MM.1S (cell line): ENCODE results near the gene PRSS33.

Source experiments
- EZH2 ChIP-seq: fragments of 300-600 bp; sonication (generic); optimal IDR thresholded peaks from 2 replicates; pipeline ENCODE3; 2017; ENCODE audit warnings: low read depth, mild to moderate bottlenecking, antibody characterized with exemption, low read length, mixed read lengths
- TF ChIP-seq, protein P1 (sequence below): fragments of 300-600 bp; sonication (generic); IDR thresholded peaks from 2 replicates; pipeline ENCODE4 v1.5.1; 2016; ENCODE audit warnings: antibody characterized with exemption, low read length, mixed read lengths

DNA sequence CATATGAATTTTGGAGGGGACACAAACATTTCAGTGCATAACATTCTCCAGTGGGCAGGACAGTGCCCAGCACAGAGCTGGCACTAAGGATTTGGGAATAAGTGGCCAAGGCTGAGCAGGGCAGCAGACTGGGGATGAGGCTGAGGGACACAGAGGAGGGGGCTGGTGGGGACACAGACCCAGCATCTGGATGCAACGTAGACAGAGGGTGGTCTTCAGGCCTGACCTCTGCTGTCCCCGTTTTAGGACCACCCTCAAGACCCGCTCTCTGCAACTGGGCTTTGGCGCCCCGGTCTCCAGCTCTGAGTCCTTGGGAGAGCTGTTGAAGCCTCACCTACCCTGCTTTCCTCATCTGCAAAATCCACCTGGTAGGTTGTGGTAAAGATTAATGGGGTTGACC, 3.3 kb upstream of the PRSS33 start:
- TF ChIP-seq, protein P1, sequence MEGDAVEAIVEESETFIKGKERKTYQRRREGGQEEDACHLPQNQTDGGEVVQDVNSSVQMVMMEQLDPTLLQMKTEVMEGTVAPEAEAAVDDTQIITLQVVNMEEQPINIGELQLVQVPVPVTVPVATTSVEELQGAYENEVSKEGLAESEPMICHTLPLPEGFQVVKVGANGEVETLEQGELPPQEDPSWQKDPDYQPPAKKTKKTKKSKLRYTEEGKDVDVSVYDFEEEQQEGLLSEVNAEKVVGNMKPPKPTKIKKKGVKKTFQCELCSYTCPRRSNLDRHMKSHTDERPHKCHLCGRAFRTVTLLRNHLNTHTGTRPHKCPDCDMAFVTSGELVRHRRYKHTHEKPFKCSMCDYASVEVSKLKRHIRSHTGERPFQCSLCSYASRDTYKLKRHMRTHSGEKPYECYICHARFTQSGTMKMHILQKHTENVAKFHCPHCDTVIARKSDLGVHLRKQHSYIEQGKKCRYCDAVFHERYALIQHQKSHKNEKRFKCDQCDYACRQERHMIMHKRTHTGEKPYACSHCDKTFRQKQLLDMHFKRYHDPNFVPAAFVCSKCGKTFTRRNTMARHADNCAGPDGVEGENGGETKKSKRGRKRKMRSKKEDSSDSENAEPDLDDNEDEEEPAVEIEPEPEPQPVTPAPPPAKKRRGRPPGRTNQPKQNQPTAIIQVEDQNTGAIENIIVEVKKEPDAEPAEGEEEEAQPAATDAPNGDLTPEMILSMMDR, result no peak
- no peak for TF ChIP-seq EZH2
